Panc1 (cell line): ENCODE results near the gene IL10RB.

Experiments used
- POLR2AphosphoS5 ChIP-seq: IDR thresholded peaks from 2 replicates; pipeline ENCODE4 v1.6.1; 2012; ENCODE audit warnings: mild to moderate bottlenecking, low read depth, low read length, moderate library complexity
- SIN3A ChIP-seq: IDR thresholded peaks from 2 replicates; pipeline ENCODE4 v1.6.1; 2012; ENCODE audit warnings: low read depth, mild to moderate bottlenecking, low read length, moderate library complexity, borderline replicate concordance; ENCODE audit not compliant: insufficient read depth
- TCF7L2 ChIP-seq: IDR thresholded peaks from 2 replicates; pipeline ENCODE4 v1.6.1; 2011; ENCODE audit warnings: mild to moderate bottlenecking, low read depth, low read length, inconsistent platforms
- TF ChIP-seq, protein P1 (sequence below): fragments of 450-650 bp; IDR thresholded peaks from 2 replicates; pipeline ENCODE4 v1.5.1; 2017; ENCODE audit warnings: mild to moderate bottlenecking
- TF ChIP-seq, protein P2 (sequence below), 2 experiments: IDR thresholded peaks; 2 replicates each; pipeline ENCODE4 v1.6.1; 2011 to 2012; ENCODE audit warnings: low read depth in 2 of 2, control low read depth in 1 of 2, low read length in 1 of 2, mild to moderate bottlenecking in 1 of 2, moderate library complexity in 1 of 2; ENCODE audit not compliant: insufficient read depth in 1 of 2

DNA sequence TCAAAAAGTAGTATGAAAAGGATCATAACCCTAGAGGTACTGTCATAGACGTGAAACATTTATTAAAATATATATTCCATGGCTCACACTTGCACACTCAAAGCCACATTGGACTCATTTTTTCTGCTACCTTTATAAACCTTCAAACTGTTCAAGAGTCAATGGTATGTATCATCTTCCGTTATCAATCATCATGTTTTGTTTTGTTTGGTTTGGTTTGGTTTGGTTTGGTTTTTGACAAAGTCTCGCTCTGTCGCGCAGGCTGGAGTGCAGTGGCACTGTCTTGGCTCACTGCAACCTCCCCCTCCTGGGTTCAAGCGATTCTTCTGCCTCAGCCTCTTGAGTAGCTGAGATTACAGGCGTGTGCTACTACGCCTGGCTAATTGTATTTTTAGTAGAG is 34.6 kb upstream of the IL10RB start:
- no peak for TF ChIP-seq POLR2AphosphoS5
- TF ChIP-seq, protein P1, sequence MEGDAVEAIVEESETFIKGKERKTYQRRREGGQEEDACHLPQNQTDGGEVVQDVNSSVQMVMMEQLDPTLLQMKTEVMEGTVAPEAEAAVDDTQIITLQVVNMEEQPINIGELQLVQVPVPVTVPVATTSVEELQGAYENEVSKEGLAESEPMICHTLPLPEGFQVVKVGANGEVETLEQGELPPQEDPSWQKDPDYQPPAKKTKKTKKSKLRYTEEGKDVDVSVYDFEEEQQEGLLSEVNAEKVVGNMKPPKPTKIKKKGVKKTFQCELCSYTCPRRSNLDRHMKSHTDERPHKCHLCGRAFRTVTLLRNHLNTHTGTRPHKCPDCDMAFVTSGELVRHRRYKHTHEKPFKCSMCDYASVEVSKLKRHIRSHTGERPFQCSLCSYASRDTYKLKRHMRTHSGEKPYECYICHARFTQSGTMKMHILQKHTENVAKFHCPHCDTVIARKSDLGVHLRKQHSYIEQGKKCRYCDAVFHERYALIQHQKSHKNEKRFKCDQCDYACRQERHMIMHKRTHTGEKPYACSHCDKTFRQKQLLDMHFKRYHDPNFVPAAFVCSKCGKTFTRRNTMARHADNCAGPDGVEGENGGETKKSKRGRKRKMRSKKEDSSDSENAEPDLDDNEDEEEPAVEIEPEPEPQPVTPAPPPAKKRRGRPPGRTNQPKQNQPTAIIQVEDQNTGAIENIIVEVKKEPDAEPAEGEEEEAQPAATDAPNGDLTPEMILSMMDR: no peak
- no peak for TF ChIP-seq SIN3A
- TF ChIP-seq, protein P2, sequence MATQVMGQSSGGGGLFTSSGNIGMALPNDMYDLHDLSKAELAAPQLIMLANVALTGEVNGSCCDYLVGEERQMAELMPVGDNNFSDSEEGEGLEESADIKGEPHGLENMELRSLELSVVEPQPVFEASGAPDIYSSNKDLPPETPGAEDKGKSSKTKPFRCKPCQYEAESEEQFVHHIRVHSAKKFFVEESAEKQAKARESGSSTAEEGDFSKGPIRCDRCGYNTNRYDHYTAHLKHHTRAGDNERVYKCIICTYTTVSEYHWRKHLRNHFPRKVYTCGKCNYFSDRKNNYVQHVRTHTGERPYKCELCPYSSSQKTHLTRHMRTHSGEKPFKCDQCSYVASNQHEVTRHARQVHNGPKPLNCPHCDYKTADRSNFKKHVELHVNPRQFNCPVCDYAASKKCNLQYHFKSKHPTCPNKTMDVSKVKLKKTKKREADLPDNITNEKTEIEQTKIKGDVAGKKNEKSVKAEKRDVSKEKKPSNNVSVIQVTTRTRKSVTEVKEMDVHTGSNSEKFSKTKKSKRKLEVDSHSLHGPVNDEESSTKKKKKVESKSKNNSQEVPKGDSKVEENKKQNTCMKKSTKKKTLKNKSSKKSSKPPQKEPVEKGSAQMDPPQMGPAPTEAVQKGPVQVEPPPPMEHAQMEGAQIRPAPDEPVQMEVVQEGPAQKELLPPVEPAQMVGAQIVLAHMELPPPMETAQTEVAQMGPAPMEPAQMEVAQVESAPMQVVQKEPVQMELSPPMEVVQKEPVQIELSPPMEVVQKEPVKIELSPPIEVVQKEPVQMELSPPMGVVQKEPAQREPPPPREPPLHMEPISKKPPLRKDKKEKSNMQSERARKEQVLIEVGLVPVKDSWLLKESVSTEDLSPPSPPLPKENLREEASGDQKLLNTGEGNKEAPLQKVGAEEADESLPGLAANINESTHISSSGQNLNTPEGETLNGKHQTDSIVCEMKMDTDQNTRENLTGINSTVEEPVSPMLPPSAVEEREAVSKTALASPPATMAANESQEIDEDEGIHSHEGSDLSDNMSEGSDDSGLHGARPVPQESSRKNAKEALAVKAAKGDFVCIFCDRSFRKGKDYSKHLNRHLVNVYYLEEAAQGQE (IDR thresholded peaks at IDR 0.05; ENCODE audit: insufficient read depth in 1 of 2, low read depth in 2 of 2, low read length in 1 of 2): no peak
- no peak for TF ChIP-seq TCF7L2
